WTC11 (cell line): ENCODE data around the gene GAL3ST2. TPM values are rescaled to one million over a fixed set of nuclear protein-coding genes. Genes with fewer than 3 reads are reported as not detected.
A peak's percentile ranks its signal among the peaks of the same experiment; 100 is the strongest.

Experiments used
- ATAC-seq: fragments of 200-7000 bp; cut with Tn5 transposase; 2 replicates; pipeline ENCODE4 v1.10.0; 2021; ENCODE audit warnings: mild to moderate bottlenecking, moderate library complexity
- CTCF ChIA-PET: fragments of 300-600 bp; sonication (Branson Sonifier 250); formaldehyde crosslinking; loops from one replicate; lab custom pipeline; 2021; ENCODE audit warnings: antibody characterized with exemption; lab: Charles Lee
- POLR2A ChIA-PET: fragments of 350-600 bp; sonication (Branson Sonifier 250); formaldehyde crosslinking; loops from one replicate; lab custom pipeline; 2021; ENCODE audit warnings: antibody characterized with exemption; lab: Charles Lee
- DNase-seq: peaks from one replicate; pipeline ENCODE4 v3.0.0; 2021; ENCODE audit warnings: low spot score
- H3K27ac Mint-ChIP-seq: 2 replicates; pipeline ENCODE4 v1.8.0; 2021; ENCODE audit warnings: mixed read lengths
- H3K27me3 Mint-ChIP-seq: 2 replicates; pipeline ENCODE4 v1.8.0; 2021; ENCODE audit warnings: low read depth, mild to moderate bottlenecking, moderate library complexity, mixed read lengths
- H3K36me3 Mint-ChIP-seq: 2 replicates; pipeline ENCODE4 v1.8.0; 2021; ENCODE audit warnings: mixed read lengths
- H3K4me1 Mint-ChIP-seq: 2 replicates; pipeline ENCODE4 v1.8.0; 2022; ENCODE audit warnings: mixed read lengths
- H3K4me3 Mint-ChIP-seq: 2 replicates; pipeline ENCODE4 v1.8.0; 2021; ENCODE audit warnings: mild to moderate bottlenecking, moderate library complexity, mixed read lengths
- H3K9me3 Mint-ChIP-seq: 2 replicates; pipeline ENCODE4 v1.8.0; 2021; ENCODE audit warnings: mixed read lengths
- AFF4 ChIP-seq: sonication (generic); formaldehyde crosslinking; IDR thresholded peaks from 2 replicates; pipeline ENCODE4 v1.8.1; 2023; ENCODE audit warnings: mild to moderate bottlenecking, missing genetic modification reagents, borderline replicate concordance
- AR ChIP-seq: fragments of 250-450 bp; sonication (Bioruptor Pico); IDR thresholded peaks from 2 replicates; pipeline ENCODE4 v1.9.0; 2021; ENCODE audit warnings: mild to moderate bottlenecking
- CBFB ChIP-seq: sonication (generic); formaldehyde crosslinking; IDR thresholded peaks from 2 replicates; pipeline ENCODE4 v1.8.1; 2022; ENCODE audit warnings: mild to moderate bottlenecking, low read depth, missing genetic modification reagents
- CREB1 ChIP-seq: sonication (generic); formaldehyde crosslinking; IDR thresholded peaks from 2 replicates; pipeline ENCODE4 v1.8.0; 2023; ENCODE audit warnings: mild to moderate bottlenecking, missing genetic modification reagents
- E2F1 ChIP-seq: sonication (generic); formaldehyde crosslinking; IDR thresholded peaks from 2 replicates; pipeline ENCODE4 v1.8.0; 2022; ENCODE audit warnings: mild to moderate bottlenecking, missing genetic modification reagents
- E2F5 ChIP-seq: sonication (generic); formaldehyde crosslinking; IDR thresholded peaks from 2 replicates; pipeline ENCODE4 v1.8.1; 2022; ENCODE audit warnings: mild to moderate bottlenecking, moderate library complexity, missing genetic modification reagents
- EMX1 ChIP-seq: fragments of 250-450 bp; sonication (Bioruptor Pico); IDR thresholded peaks from 2 replicates; pipeline ENCODE4 v1.8.0; 2021; ENCODE audit warnings: mild to moderate bottlenecking
- ESRRA ChIP-seq: sonication (generic); formaldehyde crosslinking; IDR thresholded peaks from 2 replicates; pipeline ENCODE4 v1.8.1; 2022; ENCODE audit warnings: mild to moderate bottlenecking, missing genetic modification reagents, borderline replicate concordance
- FOXK1 ChIP-seq: sonication (generic); formaldehyde crosslinking; IDR thresholded peaks from 2 replicates; pipeline ENCODE4 v1.8.0; 2022; ENCODE audit warnings: mild to moderate bottlenecking, moderate library complexity, missing genetic modification reagents
- GRHL2 ChIP-seq: fragments of 250-450 bp; sonication (Bioruptor Pico); IDR thresholded peaks from 2 replicates; pipeline ENCODE4 v1.8.0; 2022; ENCODE audit warnings: mild to moderate bottlenecking, moderate library complexity; ENCODE audit not compliant: insufficient replicate concordance, severe bottlenecking
- IRF1 ChIP-seq: sonication (generic); formaldehyde crosslinking; IDR thresholded peaks from 2 replicates; pipeline ENCODE4 v1.8.0; 2023; ENCODE audit warnings: missing genetic modification reagents
- JAZF1 ChIP-seq: fragments of 250-450 bp; sonication (Bioruptor Pico); IDR thresholded peaks from 2 replicates; pipeline ENCODE4 v1.9.0; 2021; ENCODE audit warnings: moderate library complexity, mild to moderate bottlenecking, inconsistent platforms
- JUN ChIP-seq: sonication (generic); formaldehyde crosslinking; IDR thresholded peaks from 2 replicates; pipeline ENCODE4 v1.8.0; 2023; ENCODE audit warnings: mild to moderate bottlenecking, missing genetic modification reagents
- NR1H2 ChIP-seq: sonication (generic); formaldehyde crosslinking; IDR thresholded peaks from 2 replicates; pipeline ENCODE4 v1.9.0; 2021; ENCODE audit warnings: mild to moderate bottlenecking, moderate library complexity, missing genetic modification reagents
- PRRX2 ChIP-seq: fragments of 250-450 bp; sonication (Bioruptor Pico); IDR thresholded peaks from 2 replicates; pipeline ENCODE4 v1.8.0; 2021; ENCODE audit warnings: mild to moderate bottlenecking
- SMAD3 ChIP-seq: sonication (generic); formaldehyde crosslinking; IDR thresholded peaks from 2 replicates; pipeline ENCODE4 v1.8.0; 2022; ENCODE audit warnings: missing genetic modification reagents, mild to moderate bottlenecking, borderline replicate concordance
- SMAD4 ChIP-seq: sonication (generic); formaldehyde crosslinking; IDR thresholded peaks from 2 replicates; pipeline ENCODE4 v1.8.0; 2022; ENCODE audit warnings: mild to moderate bottlenecking, missing genetic modification reagents
- SOX15 ChIP-seq: fragments of 250-450 bp; sonication (Bioruptor Pico); IDR thresholded peaks from 2 replicates; pipeline ENCODE4 v1.9.0; 2021; ENCODE audit warnings: mild to moderate bottlenecking
- SP1 ChIP-seq: sonication (generic); formaldehyde crosslinking; conservative IDR thresholded peaks from 2 replicates; pipeline ENCODE4 v1.8.1; 2022; ENCODE audit warnings: missing genetic modification reagents
- TEAD4 ChIP-seq: sonication (generic); formaldehyde crosslinking; IDR thresholded peaks from 2 replicates; pipeline ENCODE4 v1.8.0; 2022; ENCODE audit warnings: mild to moderate bottlenecking, missing genetic modification reagents
- USF2 ChIP-seq: sonication (generic); formaldehyde crosslinking; IDR thresholded peaks from 2 replicates; pipeline ENCODE4 v1.8.1; 2023; ENCODE audit warnings: mild to moderate bottlenecking, missing genetic modification reagents, moderate library complexity
- ZNF121 ChIP-seq: sonication (generic); formaldehyde crosslinking; IDR thresholded peaks from 2 replicates; pipeline ENCODE4 v1.8.0; 2023; ENCODE audit warnings: missing genetic modification reagents
- ZNF263 ChIP-seq: sonication (generic); formaldehyde crosslinking; IDR thresholded peaks from 2 replicates; pipeline ENCODE4 v1.8.1; 2022; ENCODE audit warnings: low read depth, mild to moderate bottlenecking, moderate library complexity, missing genetic modification reagents
- total RNA-seq: library from RNA; stranded (reverse); gene quantifications from 3 replicates; pipeline ENCODE4 v1.2.3, GENCODE V29; 2021

The GAL3ST2 gene
- total RNA-seq, 1 experiment from 2014 or later = 0.98 TPM

- no peak for TF ChIP-seq AFF4 (CRISPR knock-in tag)
- no peak for TF ChIP-seq ESRRA
- peak; percentile 61 for TF ChIP-seq ZNF121 (CRISPR knock-in tag)
These were observed 20.1 kb downstream of the GAL3ST2 start (continued) for GRCh38 chr2:241796610-241797138.

- Mint-ChIP-seq H3K27ac (no peak overlapping the region), H3K4me3 (no peak overlapping the region), H3K36me3 (no peaks in the 10 kb centered on the region), H3K27me3 (peaks cover under 1% of the 10 kb centered on the region), H3K4me1 (peaks cover 9% of the 10 kb centered on the region), H3K9me3 (peaks cover 3% of the 10 kb centered on the region; the same call in 1 of the 2 replicates)
- ATAC-seq (no peak), DNase-seq (no peak)
- TF ChIP-seq EMX1 (CRISPR knock-in tag) (no peak), JAZF1 (CRISPR knock-in tag) (no peak), IRF1 (CRISPR knock-in tag) (no peak), E2F5 (CRISPR knock-in tag) (no peak), ZNF121 (CRISPR knock-in tag) (no peak), CBFB (CRISPR knock-in tag) (no peak), USF2 (no peak), CREB1 (CRISPR knock-in tag) (no peak), FOXK1 (CRISPR knock-in tag) (no peak)
- POLR2A ChIA-PET = no interaction called here
- CTCF ChIA-PET = no interaction called here
These were observed 20.9 kb downstream of the GAL3ST2 start for GRCh38 chr2:241797441-241798080.

GRCh38 chr2:241798081-241798630 lies 21.5 kb downstream of the GAL3ST2 start:
- no peaks in the 10 kb centered on the region for H3K36me3 Mint-ChIP-seq
- ChIA-PET POLR2A (no interaction called here), CTCF (no interaction called here)
- H3K4me1 Mint-ChIP-seq = peaks cover 3% of the 10 kb centered on the region
- no peak overlapping the region for H3K27ac Mint-ChIP-seq
- DNase-seq (peak; percentile 14), ATAC-seq (no peak)
- H3K4me3 Mint-ChIP-seq = no peak overlapping the region
- peaks cover 3% of the 10 kb centered on the region; the same call in 1 of the 2 replicates for H3K9me3 Mint-ChIP-seq
- H3K27me3 Mint-ChIP-seq = peaks cover 7% of the 10 kb centered on the region
- TF ChIP-seq TEAD4 (CRISPR knock-in tag) (no peak), JUN (CRISPR knock-in tag) (no peak), ZNF263 (no peak), SMAD3 (CRISPR knock-in tag) (no peak), SP1 (no peak), SMAD4 (CRISPR knock-in tag) (no peak), PRRX2 (CRISPR knock-in tag) (no peak), AR (CRISPR knock-in tag) (no peak), NR1H2 (CRISPR knock-in tag) (no peak), E2F1 (CRISPR knock-in tag) (no peak), SOX15 (no peak), GRHL2 (CRISPR knock-in tag) (no peak), JAZF1 (CRISPR knock-in tag) (no peak)
